GDM1 (cell line): ENCODE data around the gene GNLY.

Experiments used
- DNase-seq: peaks from one replicate; lab custom pipeline; 2025; lab: John Stamatoyannopoulos, UW

The GNLY gene

GRCh38 chr2:85744741-85745601 lies 50.8 kb downstream of the GNLY start:
- DNase-seq: no peak

- DNase-seq: no peak
Measured at GRCh38 chr2:85745619-85746018, 51.5 kb downstream of the GNLY start.

GRCh38 chr2:85746321-85747004 lies 52.3 kb downstream of the GNLY start:
- DNase-seq: no peak

GRCh38 chr2:85747441-85747840 lies 53.3 kb downstream of the GNLY start:
- no peak for DNase-seq

GRCh38 chr2:85748039-85748734 lies 54.0 kb downstream of the GNLY start:
- DNase-seq: no peak
